D721Med (cell line): Measurements from ENCODE around the gene LIPN.

Experiments
- DNase-seq: peaks from one replicate; pipeline ENCODE4 v3.0.0; 2011; ENCODE audit warnings: low spot score; ENCODE audit not compliant: insufficient read length
- FAIRE-seq: peaks from 2 replicates; lab custom pipeline; 2011; peaks lifted over from hg19 to GRCh38; lab: Jason Lieb, UNC
- CTCF ChIP-seq: IDR thresholded peaks from 2 replicates; pipeline ENCODE4 v1.5.1; 2012; ENCODE audit warnings: mild to moderate bottlenecking, control low read depth; ENCODE audit not compliant: insufficient read depth; ENCODE audit errors: missing control alignments

The LIPN gene

DNA sequence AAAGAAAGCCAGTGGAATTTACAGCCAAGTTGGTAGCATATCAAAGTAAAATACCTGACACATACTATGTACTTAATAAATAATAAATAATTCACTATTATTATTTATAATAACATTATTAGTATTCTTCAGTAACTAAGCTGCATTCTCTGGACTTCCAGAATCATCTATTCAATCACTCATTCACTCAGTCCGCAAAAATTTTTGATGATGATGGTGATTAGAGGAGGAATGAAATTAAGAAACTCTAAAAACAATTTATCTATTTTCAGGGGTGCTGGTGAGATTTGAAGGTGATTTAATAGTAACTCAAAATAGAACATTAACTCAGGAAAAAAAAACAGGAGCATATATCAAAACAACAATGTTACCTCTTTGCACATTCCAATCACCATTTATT, 3.2 kb upstream of the LIPN start:
- no peak for TF ChIP-seq CTCF
- no peak for DNase-seq
- no peak for FAIRE-seq

- no peak for FAIRE-seq
- no peak for DNase-seq
- TF ChIP-seq CTCF, result no peak
These were observed 3.1 kb downstream of the LIPN start for GRCh38 chr10:88762906-88763305.

- DNase-seq, result no peak
- no peak for TF ChIP-seq CTCF
- no peak for FAIRE-seq
These were observed 3.6 kb downstream of the LIPN start for GRCh38 chr10:88763441-88763840.

DNA sequence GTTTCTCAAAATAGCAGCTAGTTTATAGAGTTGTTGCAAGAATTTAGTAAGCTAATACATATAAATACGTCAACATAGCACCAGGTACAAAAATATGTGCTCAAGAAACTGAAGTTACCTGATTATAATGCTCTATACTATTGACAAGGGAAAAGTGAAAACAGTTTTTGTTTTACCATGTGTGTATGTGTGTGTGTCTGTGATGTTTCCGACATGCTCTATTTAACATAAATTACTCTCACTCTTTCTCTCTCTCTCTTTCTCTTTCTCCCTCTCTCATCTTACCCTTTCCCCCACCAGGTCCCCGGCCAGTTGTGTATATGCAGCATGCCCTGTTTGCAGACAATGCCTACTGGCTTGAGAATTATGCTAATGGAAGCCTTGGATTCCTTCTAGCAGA, 4.3 kb downstream of the LIPN start:
- FAIRE-seq (no peak), DNase-seq (no peak)
- no peak for TF ChIP-seq CTCF

DNA sequence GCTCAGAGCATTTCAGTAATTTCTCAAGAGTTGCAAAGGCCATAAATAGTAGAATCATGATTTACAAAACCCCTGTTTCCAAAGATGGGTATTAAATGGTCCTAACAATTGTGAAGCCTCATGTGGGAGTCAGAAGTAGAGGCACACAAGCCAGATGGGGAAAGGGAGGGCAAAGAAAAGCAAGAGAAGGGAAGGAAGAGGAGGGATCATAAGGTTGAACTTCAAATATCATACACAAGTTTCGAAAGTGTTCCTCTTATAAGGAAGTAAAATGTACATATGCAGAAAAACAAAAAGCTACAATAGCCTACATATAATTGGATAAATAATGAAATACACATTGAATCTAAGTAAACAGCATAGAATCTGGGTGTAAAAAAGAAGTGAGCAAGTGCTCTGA, 6.0 kb downstream of the LIPN start:
- no peak for TF ChIP-seq CTCF
- DNase-seq (no peak), FAIRE-seq (no peak)

DNA sequence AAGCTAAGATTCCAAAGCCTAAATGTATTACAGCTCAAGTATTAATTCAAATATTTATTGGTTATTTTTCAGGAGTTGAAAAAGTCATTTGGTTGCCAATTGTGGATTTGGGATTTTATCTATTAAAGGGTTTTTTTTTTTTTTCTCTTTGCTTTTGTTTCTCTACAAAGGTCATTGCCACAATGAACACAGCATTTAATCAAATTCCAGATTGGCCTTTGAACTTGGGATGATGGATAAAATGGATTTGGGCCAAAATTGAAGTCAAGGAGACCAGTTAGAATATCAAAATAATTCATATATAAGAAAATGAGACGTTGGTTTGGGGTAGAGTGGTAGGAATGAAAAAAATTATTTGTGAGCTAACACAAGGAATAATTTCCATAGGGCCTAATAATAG, 9.6 kb downstream of the LIPN start:
- no peak for TF ChIP-seq CTCF
- no peak for FAIRE-seq
- no peak for DNase-seq

- TF ChIP-seq CTCF, result no peak
- DNase-seq, result no peak
- no peak for FAIRE-seq
These were observed 21.4 kb downstream of the LIPN start for GRCh38 chr10:88781206-88781605.
